ENCODE data around the gene DUSP22. TPM values are rescaled to one million over a fixed set of nuclear protein-coding genes. Genes with fewer than 3 reads are reported as not detected.

Gene DUSP22
- total and polyA plus RNA-seq, 4 donors: 9.5 to 31.0 (median 20.1) TPM

- Histone ChIP-seq H3K9me3 (ENCODE audit: control insufficient read depth in 4 of 4, low read length in 3 of 4) (no peaks in the 10 kb centered on the region), H3K36me3 (ENCODE audit: control insufficient read depth in 4 of 4, insufficient read depth in 3 of 4, low read depth in 1 of 4, low read length in 3 of 4) (peaks cover 0 to 6% (median 0%) of the 10 kb centered on the region in 4 donors), H3K4me1 (ENCODE audit: control insufficient read depth in 4 of 4, insufficient read depth in 4 of 4, low read length in 3 of 4) (peaks cover 0 to 3% (median 0%) of the 10 kb centered on the region in 4 donors), H3K27me3 (ENCODE audit: control insufficient read depth in 4 of 4, insufficient read depth in 4 of 4, low read length in 3 of 4) (no peaks in the 10 kb centered on the region), H3K9ac (ENCODE audit: low read depth in 1 of 2, low read length in 2 of 2) (no peak overlapping the region), H3K27ac (ENCODE audit: low read depth in 1 of 2, low read length in 2 of 2) (no peak overlapping the region), H3K4me3 (ENCODE audit: low read depth in 1 of 3, low read length in 3 of 3) (no peak overlapping the region)
- no peak for DNase-seq (ENCODE audit: low spot score)
- no peak for TF ChIP-seq RAD21 (IDR thresholded peaks at IDR 0.05)
- no peak for TF ChIP-seq NR2F2 (IDR thresholded peaks at IDR 0.05)
- TF ChIP-seq MAX (IDR thresholded peaks at IDR 0.05): no peak
- TF ChIP-seq GABPA (IDR thresholded peaks at IDR 0.05 in 1 of 2, conservative IDR thresholded peaks at IDR 0.05 in 1 of 2): no peak
- no peak for TF ChIP-seq CTCF (IDR thresholded peaks at IDR 0.05; ENCODE audit: low read depth, low read length, missing input control)
- TF ChIP-seq REST (IDR thresholded peaks at IDR 0.05): no peak
- TF ChIP-seq FOXA1 (IDR thresholded peaks at IDR 0.05): no peak
- no peak for TF ChIP-seq HNF4G (IDR thresholded peaks at IDR 0.05)
- no peak for TF ChIP-seq FOXA2 (IDR thresholded peaks at IDR 0.05)
- TF ChIP-seq RXRA (IDR thresholded peaks at IDR 0.05): no peak
- 87% methylated on average over 8 of the region's 8 CpGs for WGBS
Observed at GRCh38 chr6:342832-343179, 50.5 kb downstream of the DUSP22 start.

- 87% methylated on average over 10 of the region's 10 CpGs for WGBS
- DNase-seq (ENCODE audit: low spot score): no peak
- TF ChIP-seq ATF3 (IDR thresholded peaks at IDR 0.05): no peak
- no peak for TF ChIP-seq JUND (IDR thresholded peaks at IDR 0.05)
- TF ChIP-seq HNF4A (conservative IDR thresholded peaks at IDR 0.05): no peak
- no peak for TF ChIP-seq FOXA2 (IDR thresholded peaks at IDR 0.05)
- TF ChIP-seq RAD21 (IDR thresholded peaks at IDR 0.05): no peak
- TF ChIP-seq GABPA (IDR thresholded peaks at IDR 0.05 in 1 of 2, conservative IDR thresholded peaks at IDR 0.05 in 1 of 2): no peak
Observed at GRCh38 chr6:343226-343935, 51.1 kb downstream of the DUSP22 start.

More at GRCh38 chr6:343226-343935, 51.1 kb downstream of the DUSP22 start:
- Histone ChIP-seq H3K4me1 (ENCODE audit: control insufficient read depth in 4 of 4, insufficient read depth in 4 of 4, low read length in 3 of 4) (peaks cover 0 to 3% (median 0%) of the 10 kb centered on the region in 4 donors), H3K9ac (ENCODE audit: low read depth in 1 of 2, low read length in 2 of 2) (no peak overlapping the region), H3K4me3 (ENCODE audit: low read depth in 1 of 3, low read length in 3 of 3) (no peak overlapping the region), H3K9me3 (ENCODE audit: control insufficient read depth in 4 of 4, low read length in 3 of 4) (no peaks in the 10 kb centered on the region), H3K27ac (ENCODE audit: low read depth in 1 of 2, low read length in 2 of 2) (no peak overlapping the region), H3K27me3 (ENCODE audit: control insufficient read depth in 4 of 4, insufficient read depth in 4 of 4, low read length in 3 of 4) (no peaks in the 10 kb centered on the region), H3K36me3 (ENCODE audit: control insufficient read depth in 4 of 4, insufficient read depth in 3 of 4, low read depth in 1 of 4, low read length in 3 of 4) (peaks cover 0 to 11% (median 3%) of the 10 kb centered on the region in 4 donors)
